CD4-positive, alpha-beta T cell treated with Interleukin-17A for 4 hours (primary cell): Measurements from ENCODE around the gene STYXL2.

Experiments used
- DNase-seq: peaks from one replicate; pipeline ENCODE4 v3.0.0-alpha.2; 2020; ENCODE audit warnings: mixed read lengths

STYXL2 gene

GRCh38 chr1:167093846-167094516, at the start of gene STYXL2:
TSS of gene STYXL2 (plus strand) at chr1:167094075. CDS start at chr1:167094850, 775 bp downstream.
- no peak for DNase-seq

- DNase-seq = no peak
These were observed 42.0 kb upstream of the STYXL2 start for GRCh38 chr1:167051907-167052306.

GRCh38 chr1:167052389-167052788, 41.5 kb upstream of the STYXL2 start:
- no peak for DNase-seq

GRCh38 chr1:167054531-167054930, 39.3 kb upstream of the STYXL2 start:
- DNase-seq = no peak

- no peak for DNase-seq
These were observed 38.8 kb upstream of the STYXL2 start for GRCh38 chr1:167054946-167055630.

GRCh38 chr1:167056529-167057231, 37.2 kb upstream of the STYXL2 start:
- DNase-seq = no peak

GRCh38 chr1:167057241-167057688, 36.6 kb upstream of the STYXL2 start:
- DNase-seq = no peak

- DNase-seq = peak; percentile 80
These were observed 34.6 kb upstream of the STYXL2 start for GRCh38 chr1:167059045-167059808.

GRCh38 chr1:167059809-167060107, 34.1 kb upstream of the STYXL2 start:
- no peak for DNase-seq

- no peak for DNase-seq
These were observed 33.5 kb upstream of the STYXL2 start for GRCh38 chr1:167060141-167061072.

GRCh38 chr1:167061073-167061464, 32.8 kb upstream of the STYXL2 start:
- no peak for DNase-seq

GRCh38 chr1:167064621-167065020, 29.3 kb upstream of the STYXL2 start:
- no peak for DNase-seq

GRCh38 chr1:167065471-167065870, 28.4 kb upstream of the STYXL2 start:
- DNase-seq = no peak

- peak; percentile 88 for DNase-seq
These were observed 27.3 kb upstream of the STYXL2 start for GRCh38 chr1:167066333-167067122.

GRCh38 chr1:167067904-167068303, 26.0 kb upstream of the STYXL2 start:
- no peak for DNase-seq

- DNase-seq = no peak
These were observed 25.1 kb upstream of the STYXL2 start for GRCh38 chr1:167068761-167069160.

GRCh38 chr1:167071286-167071685, 22.6 kb upstream of the STYXL2 start:
- no peak for DNase-seq

GRCh38 chr1:167076136-167076710, 17.7 kb upstream of the STYXL2 start:
- DNase-seq = no peak

- no peak for DNase-seq
These were observed 16.6 kb upstream of the STYXL2 start for GRCh38 chr1:167077128-167077867.

- DNase-seq = no peak
These were observed 16.0 kb upstream of the STYXL2 start for GRCh38 chr1:167077868-167078210.
